Measurements from ENCODE around the gene CACNA1C.

The CACNA1C gene

GRCh38 chr12:2011643-2012607 lies 40.9 kb upstream of the CACNA1C start:
- no peak for TF ChIP-seq CTCF (IDR thresholded peaks at IDR 0.05; ENCODE audit: borderline replicate concordance, control extremely low read depth, extremely low read depth, insufficient read depth, missing control alignments)
- in situ Hi-C loops (cut with MboI; ENCODE audit: low sequenced_read_pairs, unreplicated experiment), result no loop called here
- no peak for DNase-seq (ENCODE audit: low spot score)

- TF ChIP-seq CTCF (IDR thresholded peaks at IDR 0.05; ENCODE audit: borderline replicate concordance, control extremely low read depth, extremely low read depth, insufficient read depth, missing control alignments), result no peak
- DNase-seq (ENCODE audit: low spot score), result no peak
- in situ Hi-C loops (cut with MboI; ENCODE audit: low sequenced_read_pairs, unreplicated experiment), result no loop called here
Measured at GRCh38 chr12:2013086-2013485, 39.7 kb upstream of the CACNA1C start.

- in situ Hi-C loops (cut with MboI; ENCODE audit: low sequenced_read_pairs, unreplicated experiment), result no loop called here
- DNase-seq (ENCODE audit: low spot score), result no peak
- no peak for TF ChIP-seq CTCF (IDR thresholded peaks at IDR 0.05; ENCODE audit: borderline replicate concordance, control extremely low read depth, extremely low read depth, insufficient read depth, missing control alignments)
Measured at GRCh38 chr12:2013527-2014223, 39.1 kb upstream of the CACNA1C start.

- no peak for DNase-seq (ENCODE audit: low spot score)
- in situ Hi-C loops (cut with MboI; ENCODE audit: low sequenced_read_pairs, unreplicated experiment), result no loop called here
- no peak for TF ChIP-seq CTCF (IDR thresholded peaks at IDR 0.05; ENCODE audit: borderline replicate concordance, control extremely low read depth, extremely low read depth, insufficient read depth, missing control alignments)
Measured at GRCh38 chr12:2014231-2014630, 38.6 kb upstream of the CACNA1C start.

- TF ChIP-seq CTCF (IDR thresholded peaks at IDR 0.05; ENCODE audit: borderline replicate concordance, control extremely low read depth, extremely low read depth, insufficient read depth, missing control alignments), result no peak
- in situ Hi-C loops (cut with MboI; ENCODE audit: low sequenced_read_pairs, unreplicated experiment), result no loop called here
- DNase-seq (ENCODE audit: low spot score), result no peak
Measured at GRCh38 chr12:2016862-2017545, 35.8 kb upstream of the CACNA1C start.
